Effector memory CD8-positive, alpha-beta T cell (primary cell): ENCODE measurements around the gene SCAI.
"Not testable (repeated sequence)": the region's sequence is repeated elsewhere in the genome, so short reads cannot be mapped to it uniquely, and the experiment has no call there.

Source experiments
- ATAC-seq: fragments of 150-1000 bp; cut with Tn5 transposase; replicated peaks from 2 replicates; pipeline ENCODE4 v1.10.0; 2021; ENCODE audit warnings: mild to moderate bottlenecking, moderate library complexity
- DNase-seq, 3 experiments: peaks; one replicate each; pipeline ENCODE4 v3.0.0; 2021
- H3K27ac Mint-ChIP-seq, 2 donors: one replicate each; pipeline ENCODE4 v1.8.0; 2022; ENCODE audit warnings: mild to moderate bottlenecking in 2 of 2, mixed read lengths in 2 of 2, moderate library complexity in 2 of 2
- H3K27me3 Mint-ChIP-seq, 2 donors: one replicate each; pipeline ENCODE4 v1.8.0; 2022; ENCODE audit warnings: mixed read lengths in 2 of 2
- H3K36me3 Mint-ChIP-seq: one replicate; pipeline ENCODE4 v1.8.0; 2022; ENCODE audit warnings: mild to moderate bottlenecking, moderate library complexity, mixed read lengths; ENCODE audit not compliant: insufficient read depth
- H3K4me1 Mint-ChIP-seq, 2 donors: one replicate each; pipeline ENCODE4 v1.8.0; 2022; ENCODE audit warnings: low read depth in 2 of 2, mixed read lengths in 2 of 2
- H3K4me3 Mint-ChIP-seq, 2 donors: one replicate each; pipeline ENCODE4 v1.8.0; 2022; ENCODE audit warnings: mild to moderate bottlenecking in 2 of 2, mixed read lengths in 2 of 2, moderate library complexity in 2 of 2
- H3K9me3 Mint-ChIP-seq, 2 donors: one replicate each; pipeline ENCODE4 v1.8.0; 2022; ENCODE audit warnings: mixed read lengths in 2 of 2

The SCAI gene

GRCh38 chr9:125012013-125012412 is 131.3 kb downstream of the SCAI start:
- DNase-seq, H3K4me1 Mint-ChIP-seq, H3K9me3 Mint-ChIP-seq, H3K4me3 Mint-ChIP-seq, ATAC-seq, H3K27me3 Mint-ChIP-seq, H3K36me3 Mint-ChIP-seq, H3K27ac Mint-ChIP-seq: not testable (repeated sequence)

- Mint-ChIP-seq H3K4me3 (no peak overlapping the region), H3K36me3 (peaks cover 6% of the 10 kb centered on the region), H3K9me3 (no peaks in the 10 kb centered on the region), H3K27me3 (no peaks in the 10 kb centered on the region), H3K27ac (no peak overlapping the region), H3K4me1 (no peaks in the 10 kb centered on the region)
- ATAC-seq, result no peak
- no peak for DNase-seq
Observed at GRCh38 chr9:125008599-125008998, 134.7 kb downstream of the SCAI start.

DNA sequence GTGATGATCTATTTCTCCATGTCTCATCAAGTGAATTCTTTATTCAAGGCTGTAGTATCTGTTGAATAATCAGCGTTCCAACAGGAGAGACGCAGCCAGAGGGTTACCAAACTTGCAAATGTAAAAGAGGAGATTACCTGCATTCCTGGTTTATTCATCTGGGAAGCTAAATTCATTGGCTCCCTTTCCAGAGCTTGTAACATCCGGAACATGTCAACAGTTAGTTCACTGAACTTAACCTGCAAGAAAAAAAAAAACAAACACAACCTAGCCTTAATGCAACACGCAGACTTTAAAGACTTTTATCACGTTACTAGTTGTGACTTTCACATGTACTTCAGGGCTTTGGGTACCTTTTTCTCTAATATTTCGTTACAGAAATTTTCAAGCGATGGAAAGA is 140.0 kb downstream of the SCAI start:
- Mint-ChIP-seq H3K4me1 (no peaks in the 10 kb centered on the region), H3K27ac (no peak overlapping the region), H3K36me3 (peaks cover 25% of the 10 kb centered on the region), H3K4me3 (no peak overlapping the region), H3K9me3 (no peaks in the 10 kb centered on the region), H3K27me3 (no peaks in the 10 kb centered on the region)
- no peak for DNase-seq
- no peak for ATAC-seq

- Mint-ChIP-seq H3K9me3 (no peaks in the 10 kb centered on the region), H3K4me1 (no peaks in the 10 kb centered on the region), H3K36me3 (peaks cover 18% of the 10 kb centered on the region), H3K27me3 (no peaks in the 10 kb centered on the region), H3K4me3 (no peak overlapping the region), H3K27ac (no peak overlapping the region)
- DNase-seq (no peak), ATAC-seq (no peak)
Observed at GRCh38 chr9:124983698-124984097, 159.6 kb downstream of the SCAI start.

DNA sequence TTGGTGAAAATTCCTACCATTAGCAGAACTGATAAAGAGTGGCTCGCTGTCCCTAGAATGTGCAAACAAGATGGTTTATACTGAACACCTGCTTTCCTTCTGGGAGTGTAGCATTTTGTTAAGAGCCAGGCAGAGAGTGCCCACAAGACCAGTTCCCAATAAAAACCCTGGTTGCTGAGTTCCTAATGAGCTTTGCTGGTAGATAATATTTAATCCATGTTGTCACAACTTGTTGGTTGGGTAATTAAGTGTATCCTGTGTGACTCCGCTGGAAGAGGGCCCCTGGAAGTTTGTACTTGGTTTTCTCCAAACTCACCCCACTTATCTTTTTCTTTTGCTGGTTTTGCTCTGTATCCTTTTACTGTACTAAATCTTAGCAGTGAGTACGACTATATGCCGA is 162.9 kb downstream of the SCAI start:
- Mint-ChIP-seq H3K36me3 (peaks cover 19% of the 10 kb centered on the region), H3K4me3 (no peak overlapping the region), H3K4me1 (no peaks in the 10 kb centered on the region), H3K9me3 (no peaks in the 10 kb centered on the region), H3K27me3 (no peaks in the 10 kb centered on the region), H3K27ac (no peak overlapping the region)
- ATAC-seq (no peak), DNase-seq (no peak)

- Mint-ChIP-seq H3K27me3 (no peaks in the 10 kb centered on the region), H3K27ac (peak overlapping the region; percentile 23 to 52), H3K9me3 (no peaks in the 10 kb centered on the region), H3K36me3 (peaks cover 23% of the 10 kb centered on the region), H3K4me1 (no peaks in the 10 kb centered on the region), H3K4me3 (no peak overlapping the region)
- ATAC-seq, result no peak
- DNase-seq, result no peak
Observed at GRCh38 chr9:124975131-124975530, 168.2 kb downstream of the SCAI start.

- Mint-ChIP-seq H3K27ac (no peak overlapping the region), H3K9me3 (no peaks in the 10 kb centered on the region), H3K4me3 (no peak overlapping the region), H3K27me3 (no peaks in the 10 kb centered on the region), H3K36me3 (peaks cover 21% of the 10 kb centered on the region), H3K4me1 (no peaks in the 10 kb centered on the region)
- ATAC-seq (no peak), DNase-seq (no peak)
Observed at GRCh38 chr9:124973807-124974206, 169.5 kb downstream of the SCAI start.

GRCh38 chr9:124972241-124972770 is 171.0 kb downstream of the SCAI start:
- Mint-ChIP-seq H3K36me3 (peaks cover 14% of the 10 kb centered on the region), H3K27ac (peak overlapping the region in 1 of 2 donors; percentile 65), H3K27me3 (no peaks in the 10 kb centered on the region), H3K9me3 (no peaks in the 10 kb centered on the region), H3K4me3 (no peak overlapping the region), H3K4me1 (peaks cover 0 to 3% of the 10 kb centered on the region in 2 donors)
- no peak for DNase-seq
- ATAC-seq, result no peak

GRCh38 chr9:124969401-124969800 is 173.9 kb downstream of the SCAI start:
- Mint-ChIP-seq H3K27ac (no peak overlapping the region), H3K27me3 (no peaks in the 10 kb centered on the region), H3K4me1 (peaks cover 12 to 28% of the 10 kb centered on the region in 2 donors), H3K36me3 (peaks cover 13% of the 10 kb centered on the region), H3K9me3 (no peaks in the 10 kb centered on the region), H3K4me3 (no peak overlapping the region)
- no peak for DNase-seq
- ATAC-seq, result no peak

DNA sequence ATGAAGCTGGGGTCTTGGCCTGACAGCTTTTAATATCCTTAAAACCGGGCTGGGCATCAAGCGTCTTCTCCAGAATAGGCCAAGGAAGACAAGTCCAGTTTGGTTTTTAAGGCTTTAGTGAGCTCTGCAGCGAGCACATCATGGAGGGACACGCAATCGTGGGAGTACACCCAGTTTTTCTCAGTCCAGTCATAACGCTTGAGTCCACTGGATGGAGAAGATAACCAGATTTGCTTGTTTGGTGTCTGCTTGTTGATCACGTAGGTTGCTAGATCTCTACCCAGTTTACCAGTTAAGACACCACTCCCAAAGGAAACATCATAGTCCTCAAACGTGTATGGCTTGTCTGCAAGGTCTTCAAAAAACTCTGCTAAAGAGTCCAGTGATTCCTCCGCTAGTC is 175.1 kb downstream of the SCAI start:
- no peaks in the 10 kb centered on the region for H3K27me3 Mint-ChIP-seq

DNA sequence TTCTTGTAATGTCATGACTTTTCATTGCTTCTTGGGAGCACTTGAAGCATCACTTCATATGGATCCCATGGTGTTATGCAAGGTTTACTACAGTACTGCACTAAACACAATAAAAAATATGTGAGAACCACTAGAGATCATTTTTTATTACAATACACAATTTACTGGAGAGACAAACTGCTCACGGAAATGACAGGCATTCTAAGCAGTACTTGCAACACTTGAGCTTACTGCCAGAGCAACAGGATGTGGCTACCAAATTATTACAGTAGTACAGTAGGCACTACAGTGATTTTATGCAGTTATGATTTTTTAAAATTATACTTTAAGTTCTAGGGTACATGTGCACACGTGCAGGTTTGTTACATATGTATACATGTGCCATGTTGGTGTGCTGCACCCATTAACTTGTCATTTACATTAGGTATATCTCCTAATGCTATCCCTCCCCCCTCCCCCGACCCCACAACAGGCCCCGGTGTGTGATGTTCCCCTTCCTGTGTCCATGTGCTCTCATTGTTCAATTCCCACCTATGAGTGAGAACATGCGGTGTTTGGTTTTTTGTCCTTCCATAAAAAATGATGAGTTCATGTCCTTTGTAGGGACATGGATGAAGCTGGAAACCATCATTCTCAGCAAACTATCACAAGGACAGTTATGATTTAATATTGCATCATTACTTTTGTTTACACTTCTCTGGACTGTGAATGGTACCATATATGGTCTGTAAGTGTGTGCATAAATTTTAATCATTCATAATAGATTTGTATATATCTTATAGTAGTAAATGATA is 177.4 kb downstream of the SCAI start:
- Mint-ChIP-seq H3K4me1 (peaks cover 14 to 37% of the 10 kb centered on the region in 2 donors), H3K27ac (peak overlapping the region; percentile 92 to 95), H3K4me3 (peak overlapping the region; percentile 48 to 60)
- ATAC-seq, result peak; percentile 98
- DNase-seq, result peak; percentile 4 to 12 (median 11)
- not testable (repeated sequence) for H3K9me3 Mint-ChIP-seq, H3K27me3 Mint-ChIP-seq, H3K36me3 Mint-ChIP-seq

More for the DNA sequence above, 175.1 kb downstream of the SCAI start:
- Mint-ChIP-seq H3K4me1 (peaks cover 14 to 37% of the 10 kb centered on the region in 2 donors), H3K9me3 (no peaks in the 10 kb centered on the region), H3K4me3 (no peak overlapping the region), H3K36me3 (peaks cover 12% of the 10 kb centered on the region), H3K27ac (peak overlapping the region in 1 of 2 donors; percentile 95)
- DNase-seq (no peak), ATAC-seq (no peak)

DNA sequence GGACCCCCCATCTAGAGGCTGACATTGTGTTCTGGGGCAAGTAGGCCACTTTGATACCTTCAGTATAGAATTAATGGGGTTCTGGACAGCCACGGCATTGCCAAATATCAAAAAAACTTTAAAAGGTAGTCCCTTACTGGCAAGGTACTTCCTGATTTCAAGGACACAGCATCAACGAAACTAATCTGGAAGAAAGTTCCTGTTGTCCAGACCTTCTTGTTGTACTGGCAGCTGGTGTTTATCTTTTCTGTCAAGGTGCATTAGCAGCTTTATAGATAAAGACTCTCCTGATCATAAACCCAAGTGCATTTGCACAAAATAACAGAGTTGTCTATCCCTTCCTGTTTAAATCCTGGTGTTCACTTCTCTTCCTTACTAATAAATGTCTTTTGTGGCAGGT is 178.7 kb downstream of the SCAI start:
- DNase-seq (no peak), ATAC-seq (no peak)
- no peak overlapping the region for H3K4me3 Mint-ChIP-seq
- peaks cover 3% of the 10 kb centered on the region for H3K36me3 Mint-ChIP-seq
- H3K27ac Mint-ChIP-seq, result peak overlapping the region; percentile 92 to 95
- no peaks in the 10 kb centered on the region for H3K27me3 Mint-ChIP-seq
- no peaks in the 10 kb centered on the region for H3K9me3 Mint-ChIP-seq
- H3K4me1 Mint-ChIP-seq, result peaks cover 14 to 37% of the 10 kb centered on the region in 2 donors

- H3K27ac Mint-ChIP-seq, result peak overlapping the region in 1 of 2 donors; percentile 95
- H3K4me3 Mint-ChIP-seq, result no peak overlapping the region
Observed at GRCh38 chr9:124964056-124964455, 179.3 kb downstream of the SCAI start.

DNA sequence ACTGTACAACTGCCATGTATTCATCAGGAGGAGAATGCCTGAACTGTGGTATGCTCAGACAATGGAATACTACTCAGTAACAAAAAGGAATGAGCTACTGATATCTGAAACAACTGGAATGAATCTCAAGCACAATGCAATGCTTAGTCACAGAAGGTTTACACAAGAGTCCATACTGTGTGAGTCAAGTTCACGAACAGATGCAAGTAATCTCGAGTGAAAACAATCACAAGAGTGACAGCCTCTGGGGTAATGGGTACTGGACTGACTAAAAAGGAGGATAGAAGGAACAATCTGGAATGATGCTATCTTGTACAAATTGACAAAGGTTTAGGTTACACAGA is 182.9 kb downstream of the SCAI start:
- ATAC-seq (no peak), DNase-seq (no peak)
- H3K27me3 Mint-ChIP-seq, result no peaks in the 10 kb centered on the region
- H3K9me3 Mint-ChIP-seq, result no peaks in the 10 kb centered on the region
- H3K4me3 Mint-ChIP-seq, result no peak overlapping the region
- no peaks in the 10 kb centered on the region for H3K36me3 Mint-ChIP-seq
- no peak overlapping the region for H3K27ac Mint-ChIP-seq
- peaks cover 8 to 19% of the 10 kb centered on the region in 2 donors for H3K4me1 Mint-ChIP-seq

More at GRCh38 chr9:124964056-124964455, 179.3 kb downstream of the SCAI start:
- H3K4me1 Mint-ChIP-seq, result peaks cover 14 to 37% of the 10 kb centered on the region in 2 donors
- H3K36me3 Mint-ChIP-seq, result peaks cover 2% of the 10 kb centered on the region
- H3K9me3 Mint-ChIP-seq, result no peaks in the 10 kb centered on the region
- ATAC-seq, result no peak
- no peaks in the 10 kb centered on the region for H3K27me3 Mint-ChIP-seq
- no peak for DNase-seq
